ENCODE results near the gene NCL.
"Not testable (repeated sequence)": the region's sequence is repeated elsewhere in the genome, so short reads cannot be mapped to it uniquely, and the experiment has no call there.

The NCL gene

DNA sequence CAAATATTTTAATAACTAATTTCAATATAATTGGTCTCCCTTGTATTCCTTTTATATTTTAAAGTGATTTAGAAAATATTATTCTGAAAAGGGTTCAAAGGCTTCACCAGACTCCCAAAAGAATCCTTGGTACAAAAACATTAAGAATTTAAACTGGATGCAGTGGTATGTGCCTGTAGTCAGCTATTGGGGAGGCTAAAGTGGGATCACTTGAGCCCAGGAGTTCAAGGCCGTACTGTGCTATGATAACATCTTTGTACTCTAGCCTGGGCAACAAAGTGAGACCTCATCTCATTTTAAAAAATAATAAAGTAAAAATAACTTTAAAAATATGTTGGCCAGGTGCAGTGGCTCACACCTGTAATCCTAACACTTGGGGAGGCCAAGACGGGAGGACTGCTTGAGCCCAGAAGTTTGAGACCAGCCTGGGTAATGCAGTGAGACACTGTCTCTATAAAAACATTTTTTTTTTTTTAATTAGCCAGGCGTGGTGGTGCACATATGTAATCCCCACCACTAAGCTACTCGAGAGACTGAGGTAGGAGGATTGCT, 14.7 kb downstream of the NCL start:
- no peak overlapping the region for H3K4me3 ChIP-seq (ENCODE audit: low read length)
- peaks cover 14% of the 10 kb centered on the region for H3K36me3 ChIP-seq (ENCODE audit: insufficient read depth, low read length)
- no peaks in the 10 kb centered on the region for H3K27me3 ChIP-seq (ENCODE audit: insufficient read depth, low read length)
- H2AFZ ChIP-seq (ENCODE audit: low read depth, low read length) = no peak overlapping the region
- H3K9me3 ChIP-seq (ENCODE audit: low read length) = no peaks in the 10 kb centered on the region
- H3K4me1 ChIP-seq (ENCODE audit: insufficient read depth, low read length) = peaks cover 21% of the 10 kb centered on the region

DNA sequence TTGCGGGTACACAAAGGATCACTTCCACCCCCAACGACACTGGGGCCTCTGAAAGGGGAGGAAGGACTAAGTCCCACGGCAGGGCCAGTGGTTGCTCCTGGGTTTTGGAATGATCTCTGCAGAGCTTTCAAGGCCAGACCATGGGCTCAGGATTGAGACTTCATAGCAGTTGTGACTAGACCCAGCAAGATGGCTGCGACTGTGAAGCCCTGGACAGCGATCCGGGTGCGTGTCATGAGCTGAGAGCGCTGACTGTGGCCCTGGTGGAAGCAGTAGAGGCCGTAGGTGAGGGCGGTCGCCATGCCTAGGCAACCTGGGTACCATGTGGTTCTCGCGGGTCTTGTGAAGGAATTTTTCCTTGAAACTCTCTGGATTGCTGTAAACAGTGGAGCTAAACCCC, 27.3 kb downstream of the NCL start:
- no peaks in the 10 kb centered on the region for H3K36me3 ChIP-seq (ENCODE audit: insufficient read depth, low read length)
- H3K4me3 ChIP-seq (ENCODE audit: low read length) = no peak overlapping the region
- H3K27me3 ChIP-seq (ENCODE audit: insufficient read depth, low read length) = no peaks in the 10 kb centered on the region
- H2AFZ ChIP-seq (ENCODE audit: low read depth, low read length) = no peak overlapping the region
- H3K9me3 ChIP-seq (ENCODE audit: low read length) = no peaks in the 10 kb centered on the region
- no peaks in the 10 kb centered on the region for H3K4me1 ChIP-seq (ENCODE audit: insufficient read depth, low read length)

DNA sequence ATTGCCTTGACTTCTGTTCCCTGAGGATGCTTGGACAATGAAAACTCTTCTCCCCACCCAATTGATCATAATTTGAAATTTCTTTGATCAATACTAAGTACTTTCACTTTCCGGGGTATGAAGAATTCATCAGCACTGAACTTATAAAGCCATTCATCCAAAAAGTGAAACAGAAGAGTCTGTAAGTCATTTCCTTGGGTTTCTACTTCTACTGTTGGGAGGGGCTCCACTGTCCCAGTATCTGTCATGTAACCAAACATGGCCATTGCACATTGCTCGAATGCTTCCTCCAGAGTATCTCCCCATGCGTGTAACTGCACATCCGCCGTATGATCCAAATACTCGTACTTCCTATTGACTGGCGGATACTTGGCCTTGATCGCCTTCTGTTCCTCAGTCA, 30.3 kb downstream of the NCL start:
- H2AFZ ChIP-seq (ENCODE audit: low read depth, low read length) = no peak overlapping the region
- no peaks in the 10 kb centered on the region for H3K27me3 ChIP-seq (ENCODE audit: insufficient read depth, low read length)
- H3K4me1 ChIP-seq (ENCODE audit: insufficient read depth, low read length) = peaks cover 6% of the 10 kb centered on the region
- H3K36me3 ChIP-seq (ENCODE audit: insufficient read depth, low read length) = no peaks in the 10 kb centered on the region
- H3K4me3 ChIP-seq (ENCODE audit: low read length) = no peak overlapping the region
- H3K9me3 ChIP-seq (ENCODE audit: low read length) = no peaks in the 10 kb centered on the region

DNA sequence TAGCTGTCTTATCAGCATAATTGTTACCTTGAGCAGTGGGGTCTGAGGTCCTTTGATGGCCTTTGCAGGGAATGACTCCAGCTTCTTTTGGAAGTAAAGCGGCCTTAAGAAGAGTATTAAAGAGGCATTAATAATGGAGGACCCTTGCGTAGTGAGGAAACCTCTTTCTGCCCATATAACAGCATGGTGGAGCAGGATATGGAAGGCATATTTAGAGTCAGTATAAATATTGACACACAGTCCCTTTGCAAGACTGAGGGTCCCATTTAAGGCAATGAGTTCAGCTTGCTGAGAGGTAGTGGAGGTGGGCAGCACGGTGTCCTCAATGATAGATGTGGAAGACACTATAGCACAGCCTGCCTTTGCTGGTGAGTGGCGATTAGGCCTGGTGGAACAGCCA, 32.7 kb downstream of the NCL start:
- Histone ChIP-seq H3K27me3 (ENCODE audit: insufficient read depth, low read length) (no peaks in the 10 kb centered on the region), H3K4me1 (ENCODE audit: insufficient read depth, low read length) (peaks cover 8% of the 10 kb centered on the region), H3K4me3 (ENCODE audit: low read length) (no peak overlapping the region), H3K9me3 (ENCODE audit: low read length) (peaks cover 2% of the 10 kb centered on the region), H2AFZ (ENCODE audit: low read depth, low read length) (no peak overlapping the region), H3K36me3 (ENCODE audit: insufficient read depth, low read length) (no peaks in the 10 kb centered on the region)

DNA sequence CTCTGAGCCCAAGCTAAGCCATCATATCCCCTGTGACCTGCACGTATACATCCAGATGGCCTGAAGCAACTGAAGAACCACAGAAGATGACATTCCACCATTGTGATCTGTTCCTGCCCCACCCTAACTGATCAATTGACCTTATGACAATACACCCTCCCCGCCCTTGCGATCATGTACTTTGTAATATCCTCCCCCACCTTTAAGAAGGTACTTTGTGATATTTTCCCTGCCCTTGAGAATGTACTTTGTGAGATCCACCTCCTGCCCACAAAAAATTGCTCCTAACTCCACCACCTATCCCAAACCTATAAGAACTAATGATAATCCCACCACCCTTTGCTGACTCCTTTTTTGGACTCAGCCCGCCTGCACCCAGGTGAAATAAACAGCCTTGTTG, 33.8 kb downstream of the NCL start:
- H3K4me1 ChIP-seq (ENCODE audit: insufficient read depth, low read length); H3K36me3 ChIP-seq (ENCODE audit: insufficient read depth, low read length): not testable (repeated sequence)

DNA sequence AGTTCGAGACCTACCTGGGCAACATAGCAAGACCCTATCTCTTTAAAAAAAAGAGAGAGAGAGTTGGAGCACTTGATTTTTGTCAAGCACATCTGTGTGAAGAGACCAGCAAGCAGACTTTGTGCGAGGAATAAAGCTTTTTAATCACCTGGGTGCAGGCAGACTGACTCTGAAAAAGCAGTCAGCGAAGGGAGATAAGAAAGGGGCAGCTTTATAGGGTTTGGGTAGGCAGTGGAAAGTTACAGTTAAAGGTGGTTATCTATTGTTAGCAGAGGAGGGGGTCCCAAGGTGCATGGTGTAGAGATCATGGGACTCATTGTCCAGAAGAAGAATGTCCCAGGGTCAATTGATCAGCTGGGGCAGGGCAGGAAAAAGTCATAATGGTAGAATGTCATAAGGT, 34.4 kb downstream of the NCL start:
- Histone ChIP-seq H3K4me3 (ENCODE audit: low read length) (no peak overlapping the region), H2AFZ (ENCODE audit: low read depth, low read length) (no peak overlapping the region), H3K27me3 (ENCODE audit: insufficient read depth, low read length) (no peaks in the 10 kb centered on the region), H3K36me3 (ENCODE audit: insufficient read depth, low read length) (no peaks in the 10 kb centered on the region), H3K4me1 (ENCODE audit: insufficient read depth, low read length) (peaks cover 8% of the 10 kb centered on the region), H3K9me3 (ENCODE audit: low read length) (peaks cover 5% of the 10 kb centered on the region)

More for the DNA sequence above, 33.8 kb downstream of the NCL start:
- not testable (repeated sequence) for H3K4me3 ChIP-seq (ENCODE audit: low read length); H3K27me3 ChIP-seq (ENCODE audit: insufficient read depth, low read length); H3K9me3 ChIP-seq (ENCODE audit: low read length); H2AFZ ChIP-seq (ENCODE audit: low read depth, low read length)

DNA sequence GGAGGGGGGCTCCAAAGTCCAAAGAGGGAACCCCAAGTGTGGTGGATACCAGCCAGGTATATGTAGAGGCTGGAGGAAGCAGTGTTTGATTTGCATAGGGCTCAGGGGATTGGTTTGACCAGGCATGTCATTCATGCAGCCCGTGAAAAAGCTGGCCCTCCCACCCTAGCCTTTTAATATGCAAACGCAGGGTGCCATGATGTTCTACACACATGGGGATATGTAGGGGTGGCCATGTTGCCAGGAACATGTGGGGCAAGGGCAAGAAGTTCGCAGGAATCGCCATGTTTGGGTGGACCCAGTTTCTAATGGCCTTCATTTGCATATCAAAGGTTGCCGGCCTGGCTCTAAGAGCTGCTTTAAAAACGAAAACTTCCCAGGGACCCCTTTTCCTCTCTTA, 35.1 kb downstream of the NCL start:
- Histone ChIP-seq H3K9me3 (ENCODE audit: low read length) (peaks cover 5% of the 10 kb centered on the region), H3K4me3 (ENCODE audit: low read length) (no peak overlapping the region), H3K4me1 (ENCODE audit: insufficient read depth, low read length) (peaks cover 8% of the 10 kb centered on the region), H2AFZ (ENCODE audit: low read depth, low read length) (no peak overlapping the region), H3K27me3 (ENCODE audit: insufficient read depth, low read length) (no peaks in the 10 kb centered on the region), H3K36me3 (ENCODE audit: insufficient read depth, low read length) (no peaks in the 10 kb centered on the region)

DNA sequence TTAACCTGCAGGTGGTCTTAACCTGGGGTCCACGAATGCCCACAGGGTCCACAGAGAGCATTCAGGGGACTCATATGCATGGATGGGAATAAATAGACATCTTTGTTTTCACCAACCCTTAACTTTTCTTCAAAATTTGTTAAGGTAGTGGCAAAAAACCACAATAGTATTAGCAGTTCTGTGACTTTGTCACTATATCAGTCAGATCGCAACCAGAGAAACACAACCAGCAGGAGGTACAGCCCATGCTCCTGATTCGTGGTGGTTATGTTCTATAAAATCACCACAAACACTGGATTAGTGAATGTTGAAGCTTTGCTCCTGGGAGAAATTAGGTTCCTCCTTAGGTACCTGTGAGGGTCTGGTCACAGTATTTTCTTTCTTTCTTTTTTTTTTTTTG, 37.2 kb downstream of the NCL start:
- Histone ChIP-seq H3K4me1 (ENCODE audit: insufficient read depth, low read length) (peaks cover 8% of the 10 kb centered on the region), H3K36me3 (ENCODE audit: insufficient read depth, low read length) (no peaks in the 10 kb centered on the region), H3K9me3 (ENCODE audit: low read length) (peaks cover 5% of the 10 kb centered on the region), H3K27me3 (ENCODE audit: insufficient read depth, low read length) (no peaks in the 10 kb centered on the region), H2AFZ (ENCODE audit: low read depth, low read length) (no peak overlapping the region), H3K4me3 (ENCODE audit: low read length) (no peak overlapping the region)

DNA sequence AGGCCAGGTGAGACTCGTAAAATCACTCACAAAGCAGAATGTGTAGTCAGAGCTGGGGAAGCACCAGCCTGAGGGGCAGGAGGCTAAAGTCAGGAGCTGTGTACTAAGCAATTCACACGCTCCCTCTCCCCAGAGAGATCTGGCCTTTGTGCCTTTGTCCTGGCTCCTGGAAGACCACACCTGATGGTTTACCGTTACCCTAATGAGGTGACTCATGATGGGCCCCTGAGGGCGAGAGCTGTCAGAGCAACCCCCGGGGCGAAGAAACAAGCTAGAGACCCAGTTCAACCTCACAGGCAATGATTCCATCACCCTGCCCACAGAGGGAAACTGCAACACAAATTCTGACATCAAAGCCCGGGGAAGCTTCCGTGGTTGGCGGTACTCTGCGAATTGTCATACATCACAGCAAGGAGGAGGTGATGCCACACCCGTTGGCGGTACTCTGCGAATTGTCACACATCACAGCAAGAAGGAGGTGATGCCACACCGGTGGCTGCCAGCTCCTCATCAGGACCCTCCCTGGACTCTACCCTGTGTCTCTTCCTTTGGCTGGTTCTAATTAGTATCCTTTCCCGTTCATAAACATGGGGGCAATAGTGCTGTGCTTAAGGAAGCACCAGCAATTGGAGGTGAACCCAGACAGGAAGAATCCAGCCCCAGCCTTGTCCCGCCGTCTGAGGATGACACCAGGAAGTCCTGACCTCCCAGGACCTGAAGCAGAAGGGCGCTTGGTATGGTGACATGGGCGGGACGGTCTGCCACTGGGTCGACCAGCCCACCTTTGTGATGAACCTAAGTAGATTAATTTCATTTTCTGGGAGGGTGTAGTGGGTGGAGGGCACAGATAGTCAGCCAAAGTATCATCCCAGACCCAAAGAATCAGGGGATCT, 38.2 kb downstream of the NCL start:
- no peak overlapping the region for H2AFZ ChIP-seq (ENCODE audit: low read depth, low read length)
- H3K4me1 ChIP-seq (ENCODE audit: insufficient read depth, low read length) = peaks cover 8% of the 10 kb centered on the region
- H3K9me3 ChIP-seq (ENCODE audit: low read length) = peaks cover 5% of the 10 kb centered on the region
- H3K4me3 ChIP-seq (ENCODE audit: low read length) = no peak overlapping the region
- no peaks in the 10 kb centered on the region for H3K27me3 ChIP-seq (ENCODE audit: insufficient read depth, low read length)
- H3K36me3 ChIP-seq (ENCODE audit: insufficient read depth, low read length) = no peaks in the 10 kb centered on the region

DNA sequence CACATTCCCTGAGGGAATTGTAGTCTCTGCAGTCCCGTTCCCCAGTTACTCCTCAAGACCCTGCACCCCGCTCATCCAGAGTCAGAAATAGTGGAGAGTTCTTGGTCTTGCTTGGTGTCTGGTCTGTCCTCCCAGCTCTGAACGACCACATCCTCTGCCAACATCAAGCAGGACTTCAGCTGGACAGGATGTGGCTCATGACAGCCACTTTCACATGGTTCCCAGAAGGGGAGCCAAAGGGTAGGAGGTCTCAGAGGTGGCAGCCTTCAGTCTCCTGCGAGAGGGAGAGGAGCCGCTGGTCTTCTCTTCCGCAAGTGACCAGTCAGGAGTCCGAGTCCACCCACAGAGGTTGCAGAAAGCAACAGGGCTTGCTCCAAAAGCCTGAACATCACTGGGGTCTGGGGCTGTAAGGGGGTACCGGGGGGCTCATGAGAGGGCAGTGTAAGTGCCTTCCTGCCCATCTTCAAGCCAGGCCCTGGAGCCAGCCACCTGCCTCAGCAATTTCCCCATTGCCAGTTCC, 38.9 kb downstream of the NCL start:
- Histone ChIP-seq H3K9me3 (ENCODE audit: low read length) (peaks cover 5% of the 10 kb centered on the region), H3K36me3 (ENCODE audit: insufficient read depth, low read length) (no peaks in the 10 kb centered on the region), H2AFZ (ENCODE audit: low read depth, low read length) (no peak overlapping the region), H3K4me3 (ENCODE audit: low read length) (no peak overlapping the region), H3K4me1 (ENCODE audit: insufficient read depth, low read length) (peaks cover 8% of the 10 kb centered on the region), H3K27me3 (ENCODE audit: insufficient read depth, low read length) (no peaks in the 10 kb centered on the region)

DNA sequence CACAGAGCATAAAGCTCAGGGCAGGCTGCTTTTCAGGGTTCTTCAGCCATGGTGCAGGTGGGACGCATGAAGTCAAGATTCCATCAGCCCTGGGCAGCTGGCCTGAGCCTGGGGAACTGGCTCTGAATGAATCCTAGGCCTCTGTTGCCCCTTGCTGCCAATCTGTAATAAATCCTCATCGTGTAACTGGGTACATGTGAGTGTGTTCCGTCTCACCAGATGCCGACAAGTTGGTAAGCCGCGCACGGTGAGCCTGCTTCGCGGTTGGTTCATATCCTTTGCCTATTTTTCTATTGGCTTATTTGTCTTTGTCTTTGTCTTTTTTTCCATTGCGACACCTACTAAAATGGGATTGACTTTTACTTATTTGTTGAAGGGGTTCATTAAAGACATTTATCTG, 41.1 kb downstream of the NCL start:
- no peaks in the 10 kb centered on the region for H3K36me3 ChIP-seq (ENCODE audit: insufficient read depth, low read length)
- no peaks in the 10 kb centered on the region for H3K27me3 ChIP-seq (ENCODE audit: insufficient read depth, low read length)
- H3K4me1 ChIP-seq (ENCODE audit: insufficient read depth, low read length) = no peaks in the 10 kb centered on the region
- H2AFZ ChIP-seq (ENCODE audit: low read depth, low read length) = no peak overlapping the region
- H3K9me3 ChIP-seq (ENCODE audit: low read length) = peaks cover 5% of the 10 kb centered on the region
- no peak overlapping the region for H3K4me3 ChIP-seq (ENCODE audit: low read length)

DNA sequence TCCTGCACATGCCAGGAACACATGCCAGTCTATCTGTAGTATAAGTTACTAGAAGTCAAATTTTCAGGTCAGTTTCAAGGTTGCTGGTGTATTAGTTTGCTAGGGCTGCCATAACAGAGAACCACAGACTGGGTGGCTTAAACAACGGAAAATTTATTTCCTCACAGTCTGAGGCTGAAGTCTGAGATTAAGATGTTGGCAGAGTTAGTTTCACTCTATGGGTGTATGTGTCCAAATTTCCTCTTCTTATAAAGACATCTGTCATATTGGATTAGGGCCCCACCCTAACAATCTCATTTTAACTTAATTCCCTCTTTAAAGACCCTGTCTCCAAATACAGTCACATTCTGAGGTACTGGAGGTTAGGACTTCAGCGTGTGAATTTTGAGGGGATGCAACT, 42.2 kb downstream of the NCL start:
- Histone ChIP-seq H3K4me1 (ENCODE audit: insufficient read depth, low read length) (no peaks in the 10 kb centered on the region), H3K9me3 (ENCODE audit: low read length) (peaks cover 3% of the 10 kb centered on the region), H3K4me3 (ENCODE audit: low read length) (no peak overlapping the region), H3K36me3 (ENCODE audit: insufficient read depth, low read length) (no peaks in the 10 kb centered on the region), H2AFZ (ENCODE audit: low read depth, low read length) (no peak overlapping the region), H3K27me3 (ENCODE audit: insufficient read depth, low read length) (no peaks in the 10 kb centered on the region)

DNA sequence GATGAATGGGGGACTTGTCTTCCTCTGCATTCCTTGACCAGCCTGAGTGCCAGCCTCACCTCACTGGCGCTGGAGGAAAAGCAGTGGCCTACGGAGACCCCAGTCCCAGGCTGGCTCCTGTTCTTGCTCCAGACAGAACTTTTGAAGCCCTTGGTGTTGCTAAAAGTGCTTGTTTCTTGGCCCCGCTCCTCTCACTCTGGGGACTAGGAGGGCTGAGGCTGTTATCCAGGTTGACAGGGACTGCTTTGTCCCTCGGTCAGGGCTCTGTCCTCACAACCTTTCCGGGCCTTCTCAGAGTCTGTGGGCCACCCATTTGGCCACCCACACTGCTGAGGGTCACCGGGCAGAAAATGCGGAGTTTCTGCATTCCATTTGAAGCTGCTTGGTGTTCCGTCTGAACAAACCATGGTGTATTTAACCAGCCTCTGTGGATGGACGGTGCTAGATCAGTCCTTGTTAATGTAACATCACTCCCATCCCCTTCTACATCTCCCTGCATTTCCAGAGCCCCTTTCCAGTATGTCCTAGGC, 43.2 kb downstream of the NCL start:
- Histone ChIP-seq H2AFZ (ENCODE audit: low read depth, low read length) (no peak overlapping the region), H3K36me3 (ENCODE audit: insufficient read depth, low read length) (no peaks in the 10 kb centered on the region), H3K27me3 (ENCODE audit: insufficient read depth, low read length) (no peaks in the 10 kb centered on the region), H3K9me3 (ENCODE audit: low read length) (peaks cover 3% of the 10 kb centered on the region), H3K4me1 (ENCODE audit: insufficient read depth, low read length) (no peaks in the 10 kb centered on the region), H3K4me3 (ENCODE audit: low read length) (no peak overlapping the region)
